ENCODE results near the gene GMPR.
"Not testable (repeated sequence)": the region's sequence is repeated elsewhere in the genome, so short reads cannot be mapped to it uniquely, and the experiment has no call there.

GMPR gene

DNA sequence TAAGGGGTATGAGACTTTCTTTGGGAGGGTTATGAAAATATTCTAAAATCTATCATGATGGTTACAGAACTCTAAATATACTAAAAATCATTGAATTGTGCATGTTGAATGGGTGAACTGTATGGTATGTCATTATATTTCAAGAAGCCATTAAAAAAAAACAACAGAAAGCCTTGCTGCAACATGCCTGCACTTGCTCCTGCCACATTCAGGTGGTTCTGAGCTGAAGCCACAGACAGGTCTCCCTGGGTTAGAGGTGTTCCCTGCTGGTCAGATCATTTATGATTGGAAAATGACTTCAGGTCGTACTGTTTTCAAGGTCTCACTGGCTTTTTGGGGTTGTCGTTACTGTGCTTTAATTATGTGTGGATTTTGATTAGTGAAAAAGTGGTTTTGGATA is 13.3 kb downstream of the GMPR start:
- no peak for DNase-seq

DNA sequence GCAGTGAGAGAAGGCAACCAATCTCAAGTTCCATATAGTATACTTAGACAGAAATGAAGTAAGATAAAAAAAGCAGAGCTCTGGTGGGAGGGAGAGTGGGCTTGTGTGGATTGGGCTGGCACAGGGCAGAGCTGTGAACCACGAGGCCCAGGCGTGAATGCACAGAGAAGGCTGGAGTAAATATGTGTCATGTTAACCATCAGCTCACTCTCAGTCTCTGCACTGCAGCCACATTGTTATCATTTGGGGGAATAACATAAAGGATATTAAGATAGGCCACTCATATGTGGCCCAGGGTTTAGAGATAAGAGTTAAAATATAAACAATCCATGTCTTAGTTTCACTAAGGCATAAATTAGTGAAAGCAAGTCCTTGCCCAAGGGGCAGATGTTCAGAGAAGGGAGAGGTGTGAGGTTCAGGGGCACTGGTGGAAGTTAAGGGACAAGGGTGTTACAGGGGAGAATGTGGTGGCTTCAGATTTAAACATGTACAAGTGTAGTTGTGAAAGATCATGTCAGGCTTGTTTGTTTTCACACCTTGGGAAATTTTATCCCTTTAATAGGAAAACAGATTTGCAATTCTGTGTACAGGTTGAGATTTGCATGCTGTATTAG is 14.4 kb downstream of the GMPR start:
- DNase-seq, result no peak

DNA sequence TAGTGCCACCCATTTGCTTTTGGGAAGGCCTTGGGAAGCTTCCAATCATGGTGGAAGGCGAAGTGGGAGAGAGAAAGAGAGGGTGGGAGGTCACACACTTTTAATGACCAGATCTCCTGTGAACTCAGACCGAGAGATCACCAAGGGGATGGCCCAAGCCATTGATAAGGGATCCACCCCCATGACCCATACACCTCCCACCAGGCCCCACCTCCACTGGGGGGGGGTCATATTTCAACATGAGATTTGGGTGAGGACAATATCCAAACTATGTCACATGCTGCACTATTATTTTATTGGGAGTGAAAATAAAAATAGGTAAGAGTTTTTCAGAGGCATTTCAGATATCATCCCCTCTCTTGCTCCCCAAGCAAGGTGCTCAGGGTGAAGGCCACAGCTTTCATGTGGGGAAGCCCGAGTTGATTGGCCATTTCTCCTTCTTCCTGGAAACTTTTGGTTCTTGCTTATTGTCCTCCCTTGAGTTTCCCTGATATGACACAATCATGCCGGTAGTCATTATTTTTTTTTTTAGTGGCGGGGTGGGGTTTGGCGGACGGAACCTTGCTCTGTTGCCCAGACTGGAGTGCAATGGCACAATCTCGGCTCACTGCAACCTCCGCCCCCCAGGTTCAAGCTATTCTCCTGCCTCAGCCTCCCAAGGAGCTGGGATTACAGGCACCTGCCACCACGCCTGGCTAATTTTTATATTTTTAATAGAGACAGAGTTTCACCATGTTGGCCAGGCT is 15.2 kb downstream of the GMPR start:
- no peak for DNase-seq

DNA sequence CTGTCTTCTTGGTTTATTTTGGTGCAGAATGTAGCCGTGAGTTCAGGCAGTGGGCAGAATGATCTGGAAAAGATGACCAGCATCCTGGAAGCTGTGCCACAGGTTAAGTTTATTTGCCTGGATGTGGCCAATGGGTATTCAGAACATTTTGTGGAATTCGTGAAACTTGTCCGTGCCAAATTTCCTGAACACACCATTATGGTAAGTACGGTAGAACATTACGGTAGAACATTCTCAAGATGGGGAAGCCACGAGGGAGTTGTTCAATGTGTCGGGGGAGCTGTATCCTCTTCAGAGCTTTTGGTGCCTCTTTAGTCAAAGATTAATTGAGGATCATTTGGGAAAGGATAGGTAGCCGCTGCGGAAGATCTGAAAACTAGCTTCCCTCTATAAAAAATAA is 16.1 kb downstream of the GMPR start:
- no peak for DNase-seq

DNA sequence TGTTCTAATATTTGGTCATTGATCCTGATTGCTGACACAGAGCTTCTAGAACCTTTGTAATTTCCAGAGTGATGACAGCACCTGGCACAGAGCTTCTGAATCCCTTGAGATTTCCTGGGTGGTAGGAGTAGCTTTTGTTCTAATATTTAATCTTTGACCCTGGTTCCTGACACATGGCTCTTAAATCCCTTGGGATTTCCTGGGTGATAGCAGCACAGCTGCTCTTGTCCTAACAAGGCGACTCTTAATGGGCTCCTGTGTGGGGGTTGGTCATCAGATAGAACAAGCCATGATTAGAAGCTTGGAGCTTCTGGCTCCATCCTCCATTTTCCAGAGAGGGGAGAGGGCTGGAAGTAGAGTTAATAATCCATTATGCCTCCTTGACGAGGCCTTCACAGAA is 18.4 kb downstream of the GMPR start:
- no peak for DNase-seq

DNA sequence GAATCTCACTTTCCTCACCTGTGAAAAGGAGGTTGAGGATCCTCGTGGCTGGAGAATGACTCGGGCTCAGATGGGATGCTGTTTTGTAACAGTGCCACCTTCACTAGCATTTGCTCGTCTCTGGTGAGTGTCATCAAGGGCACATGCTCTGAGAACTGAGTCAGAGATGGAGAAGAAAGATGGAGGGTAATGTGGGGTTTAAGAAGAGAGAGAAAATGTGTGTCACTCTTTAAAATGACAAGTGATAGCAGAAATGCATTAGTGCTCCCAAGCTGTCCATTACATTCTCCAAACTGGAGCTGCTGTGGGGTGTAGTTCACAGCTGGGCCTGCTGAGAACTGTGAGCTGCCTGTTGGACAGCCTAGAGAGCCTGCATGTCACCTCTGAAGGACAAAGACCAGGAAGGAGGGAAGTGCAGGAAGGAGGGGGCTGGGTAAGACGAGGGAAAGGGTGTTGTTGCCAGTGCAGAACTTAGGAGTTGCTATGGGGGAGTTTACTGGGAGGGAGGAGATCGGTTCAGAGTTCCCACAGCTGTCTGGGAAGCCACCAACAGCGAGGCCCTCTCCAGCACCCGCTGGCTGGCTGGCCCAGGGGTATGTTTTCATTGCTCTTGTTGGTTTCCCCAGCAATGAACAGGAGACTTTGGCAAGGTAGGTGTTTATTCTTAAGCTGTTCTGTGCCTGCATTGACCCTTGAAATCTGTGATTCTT is 19.8 kb downstream of the GMPR start:
- no peak for DNase-seq

DNA sequence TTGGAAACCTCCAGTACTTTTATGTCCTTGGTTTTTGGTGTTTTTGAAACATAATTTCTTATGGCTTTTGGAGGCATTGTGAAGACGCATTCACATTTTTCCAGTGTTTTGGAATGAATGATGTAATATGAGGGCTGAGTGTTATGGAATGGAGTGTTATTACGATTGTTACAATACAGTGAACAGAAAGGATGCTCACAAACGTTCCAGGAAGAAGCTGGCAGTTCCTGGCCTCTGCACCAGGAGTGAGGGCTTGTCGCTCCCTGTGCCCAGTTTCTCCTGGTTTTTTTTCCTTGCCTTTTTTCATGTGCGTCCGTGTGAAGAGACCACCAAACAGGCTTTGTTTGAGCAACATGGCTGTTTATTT is 20.3 kb downstream of the GMPR start:
- DNase-seq, result no peak

DNA sequence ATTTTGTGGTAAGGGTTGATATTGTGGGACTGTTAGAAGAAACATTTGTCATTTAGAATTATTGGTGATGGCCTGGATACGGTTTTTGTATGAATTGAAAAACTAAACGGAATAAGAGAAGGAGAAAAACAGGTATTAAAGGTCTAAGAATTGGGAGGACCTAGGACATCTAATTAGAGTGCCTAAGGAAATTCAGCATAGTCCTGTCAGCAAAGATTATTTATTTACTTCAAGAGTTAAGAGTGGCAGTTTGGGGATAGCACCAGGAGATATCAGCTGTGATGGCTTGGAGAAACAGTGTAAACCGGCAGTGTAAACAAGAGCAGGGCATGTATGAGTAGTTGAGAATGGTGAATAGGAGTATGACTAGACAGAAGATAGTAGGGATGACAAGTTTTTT is 21.2 kb downstream of the GMPR start:
- DNase-seq, result not testable (repeated sequence)

DNA sequence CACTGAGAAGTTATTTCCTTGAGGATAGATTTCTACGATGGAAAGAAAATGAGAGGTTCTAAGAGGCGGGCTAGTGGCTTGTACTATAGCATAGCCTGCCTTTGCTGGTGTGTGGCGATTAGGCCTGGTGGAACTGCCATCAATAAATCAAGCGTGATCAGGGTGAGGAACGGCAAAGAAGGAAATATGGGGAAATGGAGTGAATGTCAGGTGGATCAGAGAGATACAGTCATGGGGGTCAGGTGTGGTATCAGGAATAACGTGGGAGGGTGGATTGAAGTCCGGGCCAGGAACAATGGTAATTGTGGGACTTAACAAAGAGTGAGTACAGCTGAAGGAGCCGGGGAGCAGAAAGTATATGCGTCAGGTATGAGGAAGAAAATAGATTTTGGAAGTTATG is 22.2 kb downstream of the GMPR start:
- not testable (repeated sequence) for DNase-seq

DNA sequence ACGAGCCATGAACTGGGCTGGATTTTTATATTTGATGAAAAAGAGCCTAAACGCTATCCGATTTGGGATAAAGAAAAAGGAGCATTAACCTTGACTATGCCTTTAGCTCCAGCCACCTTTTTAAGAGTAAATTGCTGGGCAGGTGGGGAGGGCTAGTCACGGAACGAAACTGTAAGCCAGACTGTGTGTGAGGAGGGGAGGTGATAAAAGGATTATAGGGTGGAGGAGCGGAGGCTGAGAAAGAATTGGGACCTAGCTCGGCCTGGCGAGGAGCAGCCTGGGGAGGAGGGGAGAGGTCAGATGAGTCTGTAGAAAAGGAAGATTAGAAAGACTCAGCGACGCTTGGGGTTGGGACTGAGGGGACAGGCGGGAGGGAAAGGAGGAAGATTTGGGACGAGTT is 24.4 kb downstream of the GMPR start:
- not testable (repeated sequence) for DNase-seq

DNA sequence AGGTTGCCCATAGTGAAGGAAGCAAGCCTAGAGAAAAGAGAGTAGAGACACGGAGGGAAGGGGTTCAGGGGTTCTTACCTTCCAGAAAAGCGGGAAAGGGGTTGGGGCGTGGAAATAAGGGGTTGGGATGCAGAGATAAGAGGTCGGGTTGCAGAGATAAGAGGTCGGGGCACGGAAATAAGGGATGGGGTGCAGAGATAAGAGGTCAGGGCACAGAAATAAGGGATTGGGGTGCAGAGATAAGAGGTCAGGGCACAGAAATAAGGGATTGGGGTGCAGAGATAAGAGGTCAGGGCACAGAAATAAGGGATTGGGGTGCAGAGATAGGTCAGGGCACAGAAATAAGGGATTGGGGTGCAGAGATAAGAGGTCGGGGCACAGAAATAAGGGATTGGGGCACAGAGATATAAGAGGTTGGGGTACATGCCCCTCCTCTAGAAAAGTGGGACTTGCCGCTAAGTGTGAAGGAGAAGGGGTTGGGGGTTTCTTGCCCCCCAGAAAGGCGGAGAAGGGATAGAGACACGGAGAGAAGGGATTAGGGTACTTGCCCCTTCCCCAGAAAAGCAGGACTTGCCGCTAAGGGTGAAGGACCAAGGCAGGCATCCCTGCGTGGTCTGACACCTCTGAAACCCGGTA is 25.2 kb downstream of the GMPR start:
- not testable (repeated sequence) for DNase-seq

DNA sequence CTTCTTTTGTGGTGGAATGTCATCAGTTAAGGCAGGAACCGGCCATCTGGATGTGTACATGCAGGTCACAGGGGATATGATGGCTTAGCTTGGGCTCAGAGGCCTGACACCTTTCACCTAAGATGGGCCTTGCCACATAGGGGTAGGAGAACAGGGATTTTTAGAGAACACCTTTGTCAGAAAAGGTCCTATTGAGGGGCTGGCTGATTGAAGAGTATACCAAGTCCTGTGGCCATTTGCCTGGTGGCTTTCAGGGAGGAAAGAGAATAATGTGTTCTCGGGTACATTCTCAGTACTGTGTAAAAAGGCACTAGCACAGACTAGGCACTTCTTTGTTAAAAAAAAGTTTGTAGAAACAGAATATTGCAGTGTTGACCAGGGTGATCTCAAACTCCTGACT is 26.4 kb downstream of the GMPR start:
- DNase-seq, result no peak

DNA sequence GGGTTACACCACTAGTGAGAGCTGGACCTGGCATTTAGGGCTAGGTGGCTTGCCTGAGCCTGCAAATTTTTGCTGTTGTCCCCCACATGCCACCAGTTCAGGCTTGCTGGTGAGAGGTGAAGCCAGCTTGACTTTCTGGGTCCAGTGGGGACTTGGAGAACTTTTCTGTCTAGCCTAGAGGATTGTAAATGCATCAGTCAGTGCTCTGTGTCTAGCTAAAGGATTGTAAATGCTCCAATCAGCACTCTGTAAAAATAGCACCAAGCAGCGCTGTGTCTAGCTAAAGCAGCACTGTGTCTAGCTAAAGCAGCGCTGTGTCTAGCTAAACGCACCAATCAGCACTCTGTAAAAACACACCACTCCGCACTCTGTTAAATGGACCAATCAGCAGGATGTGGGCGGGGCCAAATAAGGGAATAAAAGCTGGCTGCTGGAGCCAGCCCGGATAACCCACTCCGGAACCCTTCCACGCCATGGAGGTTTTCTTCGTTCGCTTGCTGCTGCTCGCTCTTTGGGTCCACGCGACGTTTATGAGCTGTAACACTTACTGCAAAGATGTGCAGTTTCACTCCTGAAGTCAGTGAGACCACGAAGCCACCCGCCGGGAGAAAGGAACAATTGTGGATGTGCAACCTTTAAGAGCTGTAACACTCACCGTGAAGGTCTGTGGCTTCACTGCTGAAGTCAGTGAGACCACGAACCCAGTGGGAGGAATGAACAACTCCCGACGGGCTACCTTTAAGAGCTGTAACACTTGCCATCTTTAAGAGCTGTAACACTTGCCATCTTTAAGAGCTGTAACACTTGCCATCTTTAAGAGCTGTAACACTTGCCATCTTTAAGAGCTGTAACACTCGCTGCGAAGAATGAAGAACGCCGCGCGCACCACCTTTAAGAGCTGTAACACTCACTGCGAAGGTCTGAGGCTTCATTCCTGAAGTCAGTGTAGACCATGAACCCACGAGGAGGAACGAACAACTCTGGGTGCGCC is 27.3 kb downstream of the GMPR start:
- no peak for DNase-seq

DNA sequence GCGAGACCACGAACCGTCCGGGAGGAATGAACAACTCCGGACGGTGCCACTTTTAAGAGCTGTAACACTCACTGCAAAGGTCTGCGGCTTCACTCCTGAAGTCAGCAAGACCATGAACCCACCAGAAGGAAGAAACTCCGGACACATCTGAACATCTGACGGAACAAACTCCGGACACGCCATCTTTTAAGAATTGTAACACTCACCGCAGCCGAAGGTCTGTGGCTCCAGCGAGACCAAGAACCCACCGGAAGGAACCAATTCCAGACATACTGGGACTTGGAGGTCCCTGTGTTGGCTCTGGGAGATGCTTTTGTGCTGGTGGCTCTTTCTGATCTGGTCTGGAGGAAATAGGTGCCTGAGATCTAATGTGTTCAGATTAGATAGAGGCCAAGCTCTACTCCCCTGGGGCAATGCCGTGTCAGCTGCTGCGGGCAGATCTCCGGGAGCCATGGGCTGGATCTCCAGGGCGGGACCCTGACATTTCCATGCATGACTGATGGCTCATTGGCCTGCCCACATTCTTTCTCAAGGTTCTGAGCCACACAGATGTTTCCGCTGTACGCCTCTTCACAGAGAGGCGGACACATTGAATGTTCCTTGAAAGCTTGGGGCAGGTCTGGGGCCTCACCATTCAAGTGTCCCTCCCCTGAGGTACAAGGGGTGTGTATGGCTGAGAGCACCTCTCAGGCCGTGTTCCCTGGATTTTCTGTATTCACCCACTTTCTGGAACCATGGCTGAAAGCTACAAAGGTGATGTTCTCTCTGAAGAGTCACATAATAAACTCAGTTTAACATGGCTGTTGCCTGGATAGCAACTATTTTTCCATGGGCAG is 29.3 kb downstream of the GMPR start:
- DNase-seq, result no peak

DNA sequence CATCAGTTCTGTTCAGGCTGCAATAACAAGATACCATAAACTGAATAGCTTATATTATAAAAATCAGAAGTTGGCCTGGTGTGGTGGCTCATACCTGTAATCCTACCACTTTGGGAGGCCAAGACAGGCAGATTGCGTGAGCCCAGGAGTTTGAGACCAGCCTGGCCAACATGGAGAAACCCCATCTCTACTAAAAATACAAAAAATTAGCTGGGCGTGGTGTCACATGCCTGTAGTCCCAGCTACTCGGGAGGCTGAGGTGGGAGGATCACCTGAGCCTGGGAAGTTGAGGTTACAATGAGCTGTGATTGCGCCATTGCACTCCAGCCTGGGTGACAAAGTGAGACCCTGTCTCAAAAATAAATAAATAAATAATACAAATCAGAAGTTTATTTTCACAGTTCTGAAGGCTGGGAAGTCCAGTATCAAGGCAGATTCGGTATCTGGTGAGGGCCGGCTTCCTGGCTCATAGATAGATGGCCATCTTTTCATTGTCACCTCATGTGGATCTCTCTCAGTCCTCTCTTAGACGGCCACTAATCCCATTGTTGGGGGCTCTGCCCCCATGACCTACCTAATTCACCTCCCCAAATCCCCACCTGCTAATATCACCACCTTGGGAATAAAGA is 31.2 kb downstream of the GMPR start:
- not testable (repeated sequence) for DNase-seq

DNA sequence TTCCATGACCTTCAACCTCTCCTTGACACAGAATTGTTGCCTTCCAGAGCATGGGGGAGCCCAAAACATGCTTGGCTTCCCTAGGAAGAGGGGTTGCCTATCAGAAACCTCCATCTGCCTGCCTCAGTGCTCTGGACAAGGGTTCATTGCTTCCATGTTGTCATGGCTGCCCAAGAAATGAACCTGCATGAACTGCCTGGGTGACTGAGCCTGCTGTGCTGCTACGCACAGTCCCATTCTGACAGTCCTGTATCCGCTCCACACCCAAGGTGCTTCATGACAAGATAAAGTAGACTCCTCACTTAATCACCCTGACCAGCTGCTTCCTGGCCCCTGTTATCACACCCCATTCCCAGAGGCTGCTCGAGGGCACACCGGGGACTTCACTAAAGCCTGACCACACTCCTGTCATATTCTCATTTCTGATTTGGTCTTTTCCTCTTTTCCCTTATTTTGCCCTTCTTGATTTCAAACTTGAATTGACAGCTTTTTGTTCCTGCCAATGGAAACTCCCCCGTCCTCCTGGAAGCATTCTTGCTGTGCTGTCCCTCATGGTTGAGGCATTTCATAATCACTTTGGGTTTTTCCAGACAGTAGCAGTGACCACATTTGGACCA is 31.9 kb downstream of the GMPR start:
- no peak for DNase-seq

DNA sequence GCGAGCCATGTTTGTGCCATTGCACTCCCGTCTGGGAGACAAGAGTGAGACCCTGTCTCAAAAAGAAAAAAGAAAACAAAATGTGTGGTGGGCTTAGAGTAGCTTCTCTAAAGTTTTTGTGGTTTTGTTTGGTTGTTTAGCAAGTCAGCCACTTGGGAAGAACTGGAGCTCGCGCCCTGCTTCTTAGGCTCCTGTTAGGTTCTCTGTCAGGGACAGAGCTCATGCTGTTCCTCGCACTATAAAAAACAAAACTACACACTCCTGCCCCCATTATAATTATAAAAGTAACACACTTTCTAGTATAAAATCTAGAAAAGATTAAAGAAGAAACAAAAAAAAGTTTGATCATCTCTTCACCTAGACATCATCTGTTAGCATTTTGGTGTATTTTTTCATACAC is 33.0 kb downstream of the GMPR start:
- DNase-seq, result no peak

DNA sequence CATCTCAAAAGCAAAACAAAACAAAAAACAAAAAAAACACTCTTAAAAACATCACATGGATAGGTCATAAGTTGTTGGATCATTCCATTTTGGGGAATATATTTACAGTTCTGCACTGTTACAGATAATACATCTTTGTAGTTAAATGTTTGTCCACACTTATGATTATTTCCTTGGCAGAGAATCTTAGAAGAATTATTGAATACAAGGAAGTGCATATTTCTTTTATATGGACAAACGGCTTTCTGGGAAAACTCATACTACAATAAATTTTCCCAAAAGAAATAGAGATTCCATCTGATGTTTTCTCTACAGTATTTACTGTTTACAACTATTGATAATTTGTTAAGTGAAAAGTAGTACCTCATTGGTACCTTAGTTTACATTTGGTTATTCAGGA is 33.8 kb downstream of the GMPR start:
- no peak for DNase-seq

DNA sequence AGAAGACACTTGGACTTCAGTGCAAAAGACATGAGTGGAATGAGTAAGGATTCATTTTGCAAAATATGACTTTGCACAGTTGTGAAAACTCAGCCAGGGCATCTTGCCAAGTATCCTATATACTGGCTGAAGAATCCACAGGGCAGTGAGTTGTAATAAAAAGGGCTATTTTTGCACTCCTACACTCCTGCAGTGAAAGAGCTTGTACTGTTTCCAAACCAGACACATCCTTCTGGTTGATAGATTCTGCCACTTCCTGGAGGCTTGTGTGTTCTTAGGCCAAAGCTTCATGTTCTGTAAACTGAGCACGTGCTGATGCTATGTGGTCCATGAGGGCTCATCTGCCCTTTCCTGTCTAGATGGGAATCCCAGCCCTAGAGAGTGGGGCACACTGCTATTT is 34.9 kb downstream of the GMPR start:
- no peak for DNase-seq

DNA sequence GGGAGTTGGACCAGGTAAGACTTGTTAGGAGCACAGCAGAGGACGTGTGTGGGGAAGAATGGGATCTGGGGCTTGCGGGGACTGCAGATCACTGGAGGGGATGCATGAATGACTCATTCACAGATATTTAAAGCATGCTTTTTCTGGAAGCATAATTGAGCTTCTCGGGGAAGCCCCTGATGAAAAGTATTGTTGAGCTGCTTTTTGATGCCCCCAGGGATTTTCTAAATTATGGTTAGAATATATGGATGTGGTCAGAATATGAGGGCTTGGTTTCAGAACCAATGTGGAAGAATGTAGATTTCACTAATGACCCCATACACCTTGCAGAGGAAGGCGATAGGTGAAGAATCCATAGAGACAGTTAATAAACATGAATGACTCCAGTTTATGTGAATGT is 36.1 kb downstream of the GMPR start:
- no peak for DNase-seq
